ENCODE results near the gene B4GAT1.
A peak's percentile ranks its signal among the peaks of the same experiment; 100 is the strongest.

The B4GAT1 gene

GRCh38 chr11:66346476-66347424 is 679 bp downstream of the B4GAT1 start:
- peak overlapping the region in 2 of 3 experiments; percentile 43 to 98 for H3K27ac Mint-ChIP-seq
- peak overlapping the region; percentile 96 to 98 (median 98) for H3K4me3 Mint-ChIP-seq
- H3K27me3 Mint-ChIP-seq (ENCODE audit: low read depth): peaks cover 7% of the 10 kb centered on the region
- H3K9me3 Mint-ChIP-seq: no peaks in the 10 kb centered on the region
- peaks cover 34% of the 10 kb centered on the region for H3K4me1 Mint-ChIP-seq
- peaks cover 11% of the 10 kb centered on the region for H3K36me3 Mint-ChIP-seq (ENCODE audit: low read depth)
- TF ChIP-seq CTCF (IDR thresholded peaks at IDR 0.05; ENCODE audit: unreplicated experiment in 3 of 3): no peak

GRCh38 chr11:66345316-66345649 is 2.1 kb downstream of the B4GAT1 start:
- Mint-ChIP-seq H3K4me1 (peaks cover 34% of the 10 kb centered on the region), H3K4me3 (peak overlapping the region; percentile 96 to 98 (median 98)), H3K36me3 (ENCODE audit: low read depth) (peaks cover 10% of the 10 kb centered on the region), H3K9me3 (no peaks in the 10 kb centered on the region), H3K27ac (peak overlapping the region; percentile 97 to 99 (median 98)), H3K27me3 (ENCODE audit: low read depth) (peaks cover 8% of the 10 kb centered on the region)
- TF ChIP-seq CTCF (IDR thresholded peaks at IDR 0.05; ENCODE audit: unreplicated experiment in 3 of 3): no peak

GRCh38 chr11:66344550-66345315 is 2.7 kb downstream of the B4GAT1 start, which contains the start of gene BRMS1:
Gene BRMS1 (minus strand): TSS chr11:66345104. CDS start chr11:66342234, 2,870 bp downstream.
- Mint-ChIP-seq H3K36me3 (ENCODE audit: low read depth) (peaks cover 12% of the 10 kb centered on the region), H3K9me3 (no peaks in the 10 kb centered on the region), H3K4me3 (peak within 1 kb of the TSS; percentile 96 to 98 (median 98)), H3K27me3 (ENCODE audit: low read depth) (peaks cover 8% of the 10 kb centered on the region), H3K27ac (peak within 1 kb of the TSS; percentile 97 to 99 (median 98)), H3K4me1 (peaks cover 34% of the 10 kb centered on the region)
- TF ChIP-seq CTCF (IDR thresholded peaks at IDR 0.05; ENCODE audit: unreplicated experiment in 3 of 3): no peak

DNA sequence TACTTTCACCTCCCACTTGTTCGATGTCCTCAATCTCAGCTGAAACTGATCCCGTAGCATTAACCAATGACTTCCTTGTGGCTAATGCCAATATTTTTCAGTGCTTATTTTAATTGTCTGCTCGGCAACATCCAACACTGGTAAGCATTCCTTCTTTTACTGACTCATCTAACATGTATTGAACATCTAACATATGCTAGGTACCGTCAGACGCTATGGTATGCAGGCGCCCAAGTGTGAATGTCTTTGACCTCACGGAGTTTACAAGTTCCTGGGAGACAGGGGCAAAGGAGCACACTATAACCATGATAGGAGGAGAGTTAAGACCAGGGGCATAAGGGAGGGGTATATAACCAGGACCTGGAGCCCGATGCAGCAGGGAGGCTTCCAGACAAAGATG is 4.3 kb downstream of the B4GAT1 start:
- Mint-ChIP-seq H3K27ac (no peak overlapping the region), H3K27me3 (ENCODE audit: low read depth) (peaks cover 7% of the 10 kb centered on the region), H3K4me3 (peak overlapping the region; percentile 96 to 98 (median 98)), H3K4me1 (peaks cover 33% of the 10 kb centered on the region), H3K9me3 (no peaks in the 10 kb centered on the region), H3K36me3 (ENCODE audit: low read depth) (peaks cover 19% of the 10 kb centered on the region)
- no peak for TF ChIP-seq CTCF (IDR thresholded peaks at IDR 0.05; ENCODE audit: unreplicated experiment in 3 of 3)

GRCh38 chr11:66341502-66342126 is 5.8 kb downstream of the B4GAT1 start:
- Mint-ChIP-seq H3K27ac (peak overlapping the region in 1 of 3 experiments; percentile 65), H3K36me3 (ENCODE audit: low read depth) (peaks cover 19% of the 10 kb centered on the region), H3K9me3 (no peaks in the 10 kb centered on the region), H3K4me1 (peaks cover 36% of the 10 kb centered on the region), H3K4me3 (peak overlapping the region; percentile 10 to 67 (median 61)), H3K27me3 (ENCODE audit: low read depth) (peaks cover 6% of the 10 kb centered on the region)
- no peak for TF ChIP-seq CTCF (IDR thresholded peaks at IDR 0.05; ENCODE audit: unreplicated experiment in 3 of 3)

Data from nephron (organoid).